GM12878 (cell line): Measurements from ENCODE around the gene CYSRT1. TPM values are rescaled to one million over a fixed set of nuclear protein-coding genes. Genes with fewer than 3 reads are reported as not detected.

Experiments used
- ATAC-seq: fragments of 200-7000 bp; cut with Tn5 transposase; 3 replicates; pipeline ENCODE4 v1.9.1; 2020; ENCODE audit warnings: mild to moderate bottlenecking, moderate library complexity
- BruUV-seq: library from RNA; stranded (reverse); fragments of 400-500 nt; replicated peaks from 2 replicates; lab custom pipeline; 2021; lab: Mats Ljungman, UMichigan
- CTCF ChIA-PET: fragments of 300-600 bp; sonication (Branson Sonifier 250); formaldehyde crosslinking; extraction: SDS; loops from one replicate; lab custom pipeline; 2021; ENCODE audit warnings: inconsistent platforms; lab: Yijun Ruan, JAX
- POLR2A ChIA-PET: fragments of 350-600 bp; formaldehyde crosslinking; extraction: SDS; loops from one replicate; lab custom pipeline; 2021; ENCODE audit warnings: inconsistent platforms; lab: Charles Lee
- RAD21 ChIA-PET: fragments of 300-600 bp; sonication (Branson Sonifier 250); formaldehyde crosslinking; loops from one replicate; lab custom pipeline; 2023; ENCODE audit warnings: antibody characterized with exemption; ENCODE audit not compliant: unreplicated experiment; lab: Charles Lee
- SMC1A ChIA-PET: fragments of 300-600 bp; sonication (Branson Sonifier 250); formaldehyde crosslinking; loops from one replicate; lab custom pipeline; 2023; ENCODE audit not compliant: unreplicated experiment, uncharacterized antibody; lab: Charles Lee
- DNase-seq: peaks from one replicate; pipeline ENCODE4 v3.0.0-alpha.2; 2011; ENCODE audit warnings: low read depth, low spot score
- FAIRE-seq: peaks from 3 replicates; lab custom pipeline; 2011; peaks lifted over from hg19 to GRCh38; lab: Jason Lieb, UNC
- H2AFZ ChIP-seq: 2 replicates; pipeline ENCODE4 v1.6.0; 2011; ENCODE audit warnings: low read depth, low read length, control low read depth; ENCODE audit not compliant: control insufficient read depth
- H3K27ac ChIP-seq: 2 replicates; pipeline ENCODE4 v1.5.1; 2011; ENCODE audit warnings: control low read depth; ENCODE audit not compliant: control insufficient read depth, insufficient read depth
- H3K27me3 ChIP-seq, 2 experiments: replicated peaks in 1 of 2; 2 replicates each; pipeline versions ENCODE4 v1.6.0 to v1.6.1; 2011; ENCODE audit warnings: low read length in 1 of 2; ENCODE audit not compliant: control insufficient read depth in 2 of 2, insufficient read depth in 2 of 2
- H3K36me3 ChIP-seq, 2 experiments: 2 replicates each; pipeline ENCODE4 v1.5.1; 2011; ENCODE audit warnings: low read length in 1 of 2; ENCODE audit not compliant: control insufficient read depth in 2 of 2, insufficient read depth in 2 of 2
- H3K4me1 ChIP-seq: 2 replicates; pipeline ENCODE4 v1.6.1; 2011; ENCODE audit warnings: mild to moderate bottlenecking, low read length, moderate library complexity, mixed read lengths; ENCODE audit not compliant: control insufficient read depth, insufficient read depth
- H3K4me2 ChIP-seq: 2 replicates; pipeline ENCODE4 v1.6.0; 2011; ENCODE audit warnings: control low read depth; ENCODE audit not compliant: control insufficient read depth, insufficient read depth
- H3K4me3 ChIP-seq: fragments of 200-600 bp; sonication (generic); 2 replicates; pipeline ENCODE4 v1.5.1; 2016
- H3K79me2 ChIP-seq: 2 replicates; pipeline ENCODE4 v1.6.0; 2011; ENCODE audit warnings: low read length; ENCODE audit not compliant: control insufficient read depth, insufficient read depth
- H3K9ac ChIP-seq: 2 replicates; pipeline ENCODE4 v1.8.0; 2011; ENCODE audit warnings: low read length, control low read depth, mixed read lengths; ENCODE audit not compliant: control insufficient read depth, insufficient read depth
- H3K9me3 ChIP-seq: replicated peaks from 3 replicates; pipeline ENCODE4 v1.5.1; 2011; ENCODE audit warnings: mild to moderate bottlenecking, low read length; ENCODE audit not compliant: control insufficient read depth, insufficient read depth
- H4K20me1 ChIP-seq: 2 replicates; pipeline ENCODE4 v1.6.0; 2011; ENCODE audit not compliant: control insufficient read depth, insufficient read depth
- BACH1 ChIP-seq: fragments of 450-650 bp; IDR thresholded peaks from 2 replicates; pipeline ENCODE4 v1.6.1; 2017; ENCODE audit warnings: mild to moderate bottlenecking, borderline replicate concordance
- BCL11A ChIP-seq: IDR thresholded peaks from 2 replicates; pipeline ENCODE4 v1.6.1; 2011; ENCODE audit warnings: low read depth, low read length
- CHD2 ChIP-seq: IDR thresholded peaks from 2 replicates; pipeline ENCODE4 v1.6.1; 2011; ENCODE audit warnings: low read depth, low read length, improper control_type of control experiment, borderline replicate concordance
- EED ChIP-seq: sonication (generic); IDR thresholded peaks from 2 replicates; pipeline ENCODE4 v1.6.1; 2016; ENCODE audit warnings: antibody characterized with exemption, low read depth
- ETV6 ChIP-seq, 2 experiments: fragments of 450-650 bp in 1 of 2; IDR thresholded peaks in 1 of 2; conservative IDR thresholded peaks in 1 of 2; 2 replicates each; pipeline ENCODE4 v1.6.1; 2014; ENCODE audit warnings: antibody characterized with exemption in 1 of 2, borderline replicate concordance in 1 of 2, low read depth in 1 of 2, mild to moderate bottlenecking in 1 of 2, moderate library complexity in 1 of 2
- EZH2 ChIP-seq: IDR thresholded peaks from 2 replicates; pipeline ENCODE4 v1.6.1; 2012; ENCODE audit warnings: low read depth, mild to moderate bottlenecking, control low read depth, inconsistent platforms, low read length, borderline replicate concordance; ENCODE audit not compliant: control insufficient read depth
- HDAC6 ChIP-seq: fragments of 200-600 bp; sonication (generic); IDR thresholded peaks from one replicate; pipeline ENCODE4 v1.8.0; 2017; ENCODE audit warnings: antibody characterized with exemption; ENCODE audit not compliant: unreplicated experiment
- MTA2 ChIP-seq: fragments of 450-650 bp; IDR thresholded peaks from 2 replicates; pipeline ENCODE4 v1.6.1; 2016; ENCODE audit warnings: low read depth, mild to moderate bottlenecking, moderate library complexity
- POLR2AphosphoS2 ChIP-seq: IDR thresholded peaks from 2 replicates; pipeline ENCODE4 v1.6.1; 2011; ENCODE audit warnings: low read depth, mild to moderate bottlenecking, low read length, improper control_type of control experiment, moderate library complexity
- POLR2AphosphoS5 ChIP-seq: IDR thresholded peaks from 2 replicates; pipeline ENCODE4 v1.6.1; 2011; ENCODE audit warnings: mild to moderate bottlenecking, low read length, inconsistent platforms
- RAD21 ChIP-seq: IDR thresholded peaks from 2 replicates; pipeline ENCODE4 v1.6.1; 2011; ENCODE audit warnings: mild to moderate bottlenecking, low read depth, low read length, moderate library complexity; ENCODE audit not compliant: insufficient read depth
- RELB ChIP-seq: fragments of 450-650 bp; IDR thresholded peaks from 2 replicates; pipeline ENCODE4 v1.6.1; 2017; ENCODE audit warnings: low read depth, mild to moderate bottlenecking, moderate library complexity
- SREBF2 ChIP-seq: IDR thresholded peaks from 2 replicates; pipeline ENCODE4 v1.6.1; 2012; ENCODE audit warnings: mild to moderate bottlenecking, low read length
- SRF ChIP-seq, 2 experiments: IDR thresholded peaks; 2 replicates each; pipeline ENCODE4 v1.6.1; 2011; ENCODE audit warnings: low read depth in 2 of 2, low read length in 2 of 2, mild to moderate bottlenecking in 1 of 2, moderate library complexity in 1 of 2
- TCF12 ChIP-seq: IDR thresholded peaks from 2 replicates; pipeline ENCODE4 v1.6.1; 2011; ENCODE audit warnings: low read depth, mild to moderate bottlenecking, low read length
- TCF7 ChIP-seq: IDR thresholded peaks from 2 replicates; pipeline ENCODE4 v1.6.1; 2014; ENCODE audit warnings: antibody characterized with exemption, borderline replicate concordance
- ZSCAN29 ChIP-seq: fragments of 450-650 bp; IDR thresholded peaks from 2 replicates; pipeline ENCODE4 v1.6.1; 2017; ENCODE audit warnings: mild to moderate bottlenecking, moderate library complexity
- WGBS: methylation state at CpG from one replicate; pipeline ENCODE4 v1.1.6; 2016; ENCODE audit warnings: low lambda C conversion rate; ENCODE audit not compliant: insufficient replicate concordance, insufficient coverage; ENCODE audit errors: missing lambda C conversion rate; 5-methylcytosine and 5-hydroxymethylcytosine counted together
- in situ Hi-C: fragments of 300-500 bp; cut with MboI; formaldehyde crosslinking; loops from 9 replicates; pipeline ENCODE4 v1.14.3; 2018; ENCODE audit warnings: mixed read lengths
- intact Hi-C: fragments of 100-400 bp; cut with micrococcal nuclease; formaldehyde crosslinking; loops from one replicate; pipeline ENCODE4 v1.14.2; 2022; ENCODE audit not compliant: unreplicated experiment
- polyA plus RNA-seq, 11 experiments: library from polyadenylated mRNA; depleted of rRNA in 4 of 11; unstranded in 6 of 11; stranded (reverse) in 5 of 11; fragments of >200 nt; fragmentation: Nextera tagmentation in 4 of 11; fragmentation: Illumina TruSeq in 1 of 11; extraction: Ambion mirVana in 4 of 11; extraction: Trizol in 1 of 11; gene quantifications; 1 replicate in 1 of 11; 2 replicates in 10 of 11; pipeline versions ENCODE4 v1.2.1 to v1.2.3, GENCODE V29; 2011 to 2016; ENCODE audit warnings: inconsistent platforms in 2 of 11, missing spikeins in 2 of 11, low read depth in 1 of 11
- total RNA-seq, 4 experiments: library from RNA; depleted of rRNA in 3 of 4; stranded (reverse); fragments of >200 nt in 3 of 4; fragmentation: Illumina TruSeq in 1 of 4; extraction: Trizol in 1 of 4; gene quantifications; 2 replicates each; pipeline versions ENCODE4 v1.2.1 to v1.2.3, GENCODE V29; 2013 to 2021

Gene CYSRT1
- total and polyA plus RNA-seq, 10 of the 15 experiments (the other 5 are each of a cell fraction or from before 2014, with no cell fraction given): 0.24 to 3.6 (median 0.97) TPM; not detected in 1

- Histone ChIP-seq H2AFZ (no peak overlapping the region), H3K4me2 (peak overlapping the region; percentile 91), H3K4me3 (peak overlapping the region; percentile 98), H3K4me1 (peaks cover 30% of the 10 kb centered on the region), H3K9me3 (no peaks in the 10 kb centered on the region), H3K9ac (peak overlapping the region; percentile 63), H3K27me3 (no peaks in the 10 kb centered on the region), H3K79me2 (peaks cover 30% of the 10 kb centered on the region), H4K20me1 (peaks cover 4% of the 10 kb centered on the region; the same call in 1 of the 2 replicates), H3K27ac (peak overlapping the region; percentile 35; the same call in 1 of the 2 replicates), H3K36me3 (peaks cover 8 to 14% of the 10 kb centered on the region in 2 experiments)
- SMC1A ChIA-PET: interaction anchor here (1.0 to 1.1 kb wide), 2 partner anchors 20 to 59 kb away, joined by 3 to 4 read pairs; partner anchors contain the start of genes NRARP and RNF208
- POLR2A ChIA-PET: interaction anchor here (0.6 to 9.2 kb wide), 6 partner anchors 13 to 92 kb away, joined by 3 to 112 read pairs (median 4); partner anchors contain the start of genes NELFB and TOR4A
- intact Hi-C loops: no loop called here
- RAD21 ChIA-PET: interaction anchor here (0.6 to 0.8 kb wide), 2 partner anchors 11 to 284 kb away, joined by 3 read pairs; no protein-coding TSS in a partner anchor
- no peak for FAIRE-seq
- no peak for TF ChIP-seq SREBF2
- no peak for TF ChIP-seq ZSCAN29
- no peak for TF ChIP-seq RAD21
- TF ChIP-seq EED: no peak
- TF ChIP-seq CHD2: no peak
- no peak for TF ChIP-seq POLR2AphosphoS5
- TF ChIP-seq RELB: no peak
- TF ChIP-seq TCF12: no peak
- no peak for TF ChIP-seq MTA2
- TF ChIP-seq TCF7: no peak
- TF ChIP-seq HDAC6: no peak
- TF ChIP-seq POLR2AphosphoS2: 0 out of 2 replicates have a peak, but pooled peaks have one; percentile 47
- TF ChIP-seq BACH1: peak; percentile 9; the same call in 1 of the 2 replicates
- TF ChIP-seq EZH2: no peak
- TF ChIP-seq ETV6 (conservative IDR thresholded peaks at IDR 0.05 in 1 of 2, IDR thresholded peaks at IDR 0.05 in 1 of 2; ENCODE audit: borderline replicate concordance in 1 of 2, low read depth in 1 of 2): no peak
- no peak for TF ChIP-seq BCL11A
- no peak for TF ChIP-seq SRF (IDR thresholded peaks at IDR 0.05; ENCODE audit: low read depth in 2 of 2, low read length in 2 of 2)
- BruUV-seq: no TSS peak
- no peak for DNase-seq
- in situ Hi-C loops: no loop called here
- WGBS: 63% methylated on average over 34 of the region's 36 CpGs
- no peak for ATAC-seq
- CTCF ChIA-PET: interaction anchor here (0.6 to 0.9 kb wide), 3 partner anchors 12 to 202 kb away, joined by 3 to 6 read pairs (median 3); no protein-coding TSS in a partner anchor
Observed at GRCh38 chr9:137242269-137243203, 17.6 kb downstream of the CYSRT1 start.
